ENCODE measurements around the gene SIN3B. TPM values are rescaled to one million over a fixed set of nuclear protein-coding genes. Genes with fewer than 3 reads are reported as not detected.

Gene SIN3B
- total RNA-seq, 3 donors from 2014 or later (not counting 1 experiment from before 2014, with no cell fraction given): 58.4 to 70.1 (median 60.2) TPM

- intact Hi-C loops (cut with micrococcal nuclease): no loop called here
- no peak for TF ChIP-seq CTCF (IDR thresholded peaks at IDR 0.05)
These were observed 26.9 kb downstream of the SIN3B start for GRCh38 chr19:16856091-16856490.

GRCh38 chr19:16859626-16860025 is 30.4 kb downstream of the SIN3B start:
- Histone ChIP-seq H3K36me3 (ENCODE audit: control insufficient read depth, insufficient read depth, low read length) (peaks cover 16% of the 10 kb centered on the region), H3K4me3 (ENCODE audit: low read length) (no peak overlapping the region), H3K27ac (ENCODE audit: low read length) (no peak overlapping the region), H3K9me3 (ENCODE audit: control insufficient read depth, insufficient read depth, low read length) (no peaks in the 10 kb centered on the region), H3K27me3 (ENCODE audit: control insufficient read depth, insufficient read depth, low read length) (no peaks in the 10 kb centered on the region), H3K4me1 (ENCODE audit: control insufficient read depth, insufficient read depth, low read length) (peaks cover 4% of the 10 kb centered on the region)
- 99% methylated on average over 7 of the region's 7 CpGs for WGBS (ENCODE audit: insufficient coverage)
- Mint-ChIP-seq H3K27ac (no peak overlapping the region), H3K9me3 (no peaks in the 10 kb centered on the region), H3K4me1 (peaks cover 5 to 6% of the 10 kb centered on the region in 2 donors), H3K4me3 (no peak overlapping the region), H3K36me3 (no peaks in the 10 kb centered on the region), H3K27me3 (ENCODE audit: low read depth in 2 of 2) (no peaks in the 10 kb centered on the region)
- TF ChIP-seq CTCF (IDR thresholded peaks at IDR 0.05): no peak
- no peak for DNase-seq
- ATAC-seq: no peak
- intact Hi-C loops (cut with micrococcal nuclease): no loop called here

More at GRCh38 chr19:16856091-16856490, 26.9 kb downstream of the SIN3B start:
- WGBS (ENCODE audit: insufficient coverage): 98% methylated on average over 9 of the region's 9 CpGs
- Mint-ChIP-seq H3K9me3 (no peaks in the 10 kb centered on the region), H3K4me3 (no peak overlapping the region), H3K4me1 (no peaks in the 10 kb centered on the region), H3K27ac (no peak overlapping the region), H3K27me3 (ENCODE audit: low read depth in 2 of 2) (no peaks in the 10 kb centered on the region), H3K36me3 (no peaks in the 10 kb centered on the region)
- no peak overlapping the region for H3K27ac ChIP-seq (ENCODE audit: low read length)
- H3K4me1 ChIP-seq (ENCODE audit: control insufficient read depth, insufficient read depth, low read length): no peaks in the 10 kb centered on the region
- no peak for DNase-seq
- no peak for ATAC-seq
- no peaks in the 10 kb centered on the region for H3K27me3 ChIP-seq (ENCODE audit: control insufficient read depth, insufficient read depth, low read length)
- H3K4me3 ChIP-seq (ENCODE audit: low read length): no peak overlapping the region
- H3K9me3 ChIP-seq (ENCODE audit: control insufficient read depth, insufficient read depth, low read length): no peaks in the 10 kb centered on the region
- H3K36me3 ChIP-seq (ENCODE audit: control insufficient read depth, insufficient read depth, low read length): peaks cover 34% of the 10 kb centered on the region

GRCh38 chr19:16860118-16860517 is 30.9 kb downstream of the SIN3B start:
- H3K4me1 Mint-ChIP-seq: peaks cover 5 to 6% of the 10 kb centered on the region in 2 donors
- Histone ChIP-seq H3K9me3 (ENCODE audit: control insufficient read depth, insufficient read depth, low read length) (no peaks in the 10 kb centered on the region), H3K4me3 (ENCODE audit: low read length) (no peak overlapping the region), H3K36me3 (ENCODE audit: control insufficient read depth, insufficient read depth, low read length) (peaks cover 15% of the 10 kb centered on the region), H3K27me3 (ENCODE audit: control insufficient read depth, insufficient read depth, low read length) (no peaks in the 10 kb centered on the region), H3K4me1 (ENCODE audit: control insufficient read depth, insufficient read depth, low read length) (peaks cover 4% of the 10 kb centered on the region), H3K27ac (ENCODE audit: low read length) (no peak overlapping the region)
- no peaks in the 10 kb centered on the region for H3K36me3 Mint-ChIP-seq
- H3K4me3 Mint-ChIP-seq: no peak overlapping the region
- ATAC-seq: no peak
- DNase-seq: no peak
- 97% methylated on average over 20 of the region's 20 CpGs for WGBS (ENCODE audit: insufficient coverage)
- no peaks in the 10 kb centered on the region for H3K9me3 Mint-ChIP-seq
- no peak for TF ChIP-seq CTCF (IDR thresholded peaks at IDR 0.05)
- H3K27me3 Mint-ChIP-seq (ENCODE audit: low read depth in 2 of 2): no peaks in the 10 kb centered on the region
- intact Hi-C loops (cut with micrococcal nuclease): no loop called here
- H3K27ac Mint-ChIP-seq: no peak overlapping the region

GRCh38 chr19:16861011-16861410 is 31.8 kb downstream of the SIN3B start:
- H3K27ac ChIP-seq (ENCODE audit: low read length): no peak overlapping the region
- no peaks in the 10 kb centered on the region for H3K27me3 Mint-ChIP-seq (ENCODE audit: low read depth in 2 of 2)
- 92% methylated on average over 3 of the region's 3 CpGs for WGBS (ENCODE audit: insufficient coverage)
- H3K36me3 ChIP-seq (ENCODE audit: control insufficient read depth, insufficient read depth, low read length): peaks cover 20% of the 10 kb centered on the region
- intact Hi-C loops (cut with micrococcal nuclease): no loop called here
- peaks cover 5 to 6% of the 10 kb centered on the region in 2 donors for H3K4me1 Mint-ChIP-seq
- DNase-seq (no peak), ATAC-seq (no peak)
- TF ChIP-seq CTCF (IDR thresholded peaks at IDR 0.05): no peak
- H3K27ac Mint-ChIP-seq: no peak overlapping the region
- peaks cover 4% of the 10 kb centered on the region for H3K4me1 ChIP-seq (ENCODE audit: control insufficient read depth, insufficient read depth, low read length)
- no peak overlapping the region for H3K4me3 ChIP-seq (ENCODE audit: low read length)
- H3K9me3 ChIP-seq (ENCODE audit: control insufficient read depth, insufficient read depth, low read length): no peaks in the 10 kb centered on the region
- no peaks in the 10 kb centered on the region for H3K27me3 ChIP-seq (ENCODE audit: control insufficient read depth, insufficient read depth, low read length)
- H3K36me3 Mint-ChIP-seq: no peaks in the 10 kb centered on the region
- H3K9me3 Mint-ChIP-seq: no peaks in the 10 kb centered on the region
- H3K4me3 Mint-ChIP-seq: no peak overlapping the region
